ENCODE measurements around the gene C1orf122. TPM values are rescaled to one million over a fixed set of nuclear protein-coding genes. Genes with fewer than 3 reads are reported as not detected.

Gene C1orf122
- total RNA-seq, 2 donors from 2014 or later: 57.3 to 60.8 TPM

GRCh38 chr1:37782491-37782890 is 25.1 kb upstream of the C1orf122 start:
- Histone ChIP-seq H3K27ac (ENCODE audit: low read depth, low read length) (no peak overlapping the region), H3K27me3 (ENCODE audit: control insufficient read depth, insufficient read depth, low read length, poor library complexity, severe bottlenecking) (peaks cover 77% of the 10 kb centered on the region), H3K4me1 (ENCODE audit: control insufficient read depth, insufficient read depth, low read length) (no peaks in the 10 kb centered on the region), H3K4me3 (ENCODE audit: low read length) (no peak overlapping the region), H3K36me3 (ENCODE audit: control insufficient read depth, insufficient read depth, low read length) (no peaks in the 10 kb centered on the region), H3K9ac (ENCODE audit: extremely low read depth, low read length, poor library complexity, severe bottlenecking) (no peak overlapping the region), H3K9me3 (ENCODE audit: control insufficient read depth, low read length) (no peaks in the 10 kb centered on the region)
- Mint-ChIP-seq H3K36me3 (ENCODE audit: low read depth) (no peaks in the 10 kb centered on the region), H3K4me3 (no peak overlapping the region), H3K4me1 (no peaks in the 10 kb centered on the region), H3K9me3 (peaks cover 2% of the 10 kb centered on the region), H3K27me3 (ENCODE audit: insufficient read depth) (peaks cover 58% of the 10 kb centered on the region), H3K27ac (no peak overlapping the region)
- no peak for TF ChIP-seq CTCF (conservative IDR thresholded peaks at IDR 0.05)
- DNase-seq: no peak
- 83 to 89% methylated on average over 12 to 15 of the region's 17 CpGs for WGBS, 2 experiments (ENCODE audit: insufficient coverage in 1 of 2, insufficient read length in 1 of 2)

- peaks cover 11% of the 10 kb centered on the region for H3K4me1 Mint-ChIP-seq
- no peaks in the 10 kb centered on the region for H3K9me3 Mint-ChIP-seq
- no peak overlapping the region for H3K27ac Mint-ChIP-seq
- Histone ChIP-seq H3K4me1 (ENCODE audit: control insufficient read depth, insufficient read depth, low read length) (no peaks in the 10 kb centered on the region), H3K36me3 (ENCODE audit: control insufficient read depth, insufficient read depth, low read length) (no peaks in the 10 kb centered on the region), H3K4me3 (ENCODE audit: low read length) (no peak overlapping the region), H3K9me3 (ENCODE audit: control insufficient read depth, low read length) (no peaks in the 10 kb centered on the region), H3K9ac (ENCODE audit: extremely low read depth, low read length, poor library complexity, severe bottlenecking) (no peak overlapping the region), H3K27me3 (ENCODE audit: control insufficient read depth, insufficient read depth, low read length, poor library complexity, severe bottlenecking) (peaks cover 55% of the 10 kb centered on the region), H3K27ac (ENCODE audit: low read depth, low read length) (no peak overlapping the region)
- H3K4me3 Mint-ChIP-seq: peak overlapping the region; percentile 56
- WGBS, 2 experiments (ENCODE audit: insufficient coverage in 1 of 2, insufficient read length in 1 of 2): 47 to 50% methylated on average over 17 to 36 of the region's 36 CpGs
- peaks cover 3% of the 10 kb centered on the region for H3K36me3 Mint-ChIP-seq (ENCODE audit: low read depth)
- no peak for TF ChIP-seq CTCF (conservative IDR thresholded peaks at IDR 0.05)
- DNase-seq: peak; percentile 56
- peaks cover 45% of the 10 kb centered on the region for H3K27me3 Mint-ChIP-seq (ENCODE audit: insufficient read depth)
Measured at GRCh38 chr1:37792943-37793686, 14.5 kb upstream of the C1orf122 start.

- Histone ChIP-seq H3K4me1 (ENCODE audit: control insufficient read depth, insufficient read depth, low read length) (no peaks in the 10 kb centered on the region), H3K4me3 (ENCODE audit: low read length) (no peak within 1 kb of the TSS), H3K27me3 (ENCODE audit: control insufficient read depth, insufficient read depth, low read length, poor library complexity, severe bottlenecking) (peaks cover 55% of the 10 kb centered on the region), H3K9ac (ENCODE audit: extremely low read depth, low read length, poor library complexity, severe bottlenecking) (no peak within 1 kb of the TSS), H3K27ac (ENCODE audit: low read depth, low read length) (no peak within 1 kb of the TSS), H3K36me3 (ENCODE audit: control insufficient read depth, insufficient read depth, low read length) (no peaks in the 10 kb centered on the region), H3K9me3 (ENCODE audit: control insufficient read depth, low read length) (no peaks in the 10 kb centered on the region)
- Mint-ChIP-seq H3K4me1 (peaks cover 8% of the 10 kb centered on the region), H3K4me3 (peak within 1 kb of the TSS; percentile 56), H3K36me3 (ENCODE audit: low read depth) (peaks cover 6% of the 10 kb centered on the region), H3K9me3 (no peaks in the 10 kb centered on the region), H3K27ac (no peak within 1 kb of the TSS), H3K27me3 (ENCODE audit: insufficient read depth) (peaks cover 43% of the 10 kb centered on the region)
- peak; percentile 80 for DNase-seq
- WGBS, 2 experiments (ENCODE audit: insufficient coverage in 1 of 2, insufficient read length in 1 of 2): 1% methylated on average over 14 to 82 of the region's 82 CpGs
- no peak for TF ChIP-seq CTCF (conservative IDR thresholded peaks at IDR 0.05)
Measured at GRCh38 chr1:37793773-37794371, 13.7 kb upstream of the C1orf122 start, which contains the start of gene MANEAL. Gene MANEAL, plus strand, starts transcription at chr1:37793847. Its CDS starts 336 bp downstream, at chr1:37794183.
